Thymus (tissue), 11 donors: Measurements from ENCODE around the gene TMEM243. TPM values are rescaled to one million over a fixed set of nuclear protein-coding genes. Genes with fewer than 3 reads are reported as not detected.

Source experiments
- DNase-seq, 9 donors: peaks; one replicate each; pipeline ENCODE4 v3.0.0-alpha.2; 2013; ENCODE audit warnings: low spot score in 9 of 9, low read depth in 6 of 9, missing footprints in 1 of 9
- H3K27ac ChIP-seq, 2 donors: one replicate each; pipeline ENCODE4 v1.5.1; 2013; ENCODE audit warnings: control low read depth in 1 of 2, low read depth in 1 of 2, low read length in 1 of 2, mild to moderate bottlenecking in 1 of 2, moderate library complexity in 1 of 2
- H3K27me3 ChIP-seq, 2 donors: one replicate each; pipeline ENCODE4 v1.5.1; 2013; ENCODE audit warnings: low read length in 1 of 2; ENCODE audit not compliant: control insufficient read depth in 2 of 2, insufficient read depth in 1 of 2
- H3K36me3 ChIP-seq, 2 donors: one replicate each; pipeline ENCODE4 v1.5.1; 2013; ENCODE audit warnings: low read length in 1 of 2, mild to moderate bottlenecking in 1 of 2, moderate library complexity in 1 of 2; ENCODE audit not compliant: control insufficient read depth in 2 of 2, insufficient read depth in 2 of 2
- H3K4me1 ChIP-seq, 2 donors: one replicate each; pipeline ENCODE4 v1.5.1; 2013; ENCODE audit warnings: low read length in 2 of 2; ENCODE audit not compliant: control insufficient read depth in 2 of 2, insufficient read depth in 2 of 2
- H3K4me3 ChIP-seq, 2 donors: one replicate each; pipeline ENCODE4 v1.5.1; 2013; ENCODE audit warnings: low read length in 2 of 2, control low read depth in 1 of 2, mild to moderate bottlenecking in 1 of 2
- H3K9me3 ChIP-seq, 2 donors: one replicate each; pipeline ENCODE4 v1.5.1; 2013; ENCODE audit warnings: low read length in 1 of 2, mild to moderate bottlenecking in 1 of 2; ENCODE audit not compliant: control insufficient read depth in 2 of 2, insufficient read depth in 1 of 2
- WGBS: extraction: QIAGEN DNeasy Blood & Tissue Kit; methylation state at CpG from one replicate; pipeline ENCODE4 v1.1.7; 2013; 5-methylcytosine and 5-hydroxymethylcytosine counted together
- polyA plus RNA-seq: library from polyadenylated mRNA; stranded (reverse); fragments of 200-250 nt; gene quantifications from one replicate; pipeline ENCODE4 v1.2.3, GENCODE V29; 2013
- total RNA-seq: library from RNA; stranded (reverse); fragments of 120-200 nt; gene quantifications from one replicate; pipeline ENCODE4 v1.2.4, GENCODE V29; 2013
- donor health status: healthy.

The TMEM243 gene
- total and polyA plus RNA-seq, 2 donors, result 52.7 to 89.2 TPM

- 98% methylated on average over 2 of the region's 2 CpGs for WGBS
These were observed 30.6 kb downstream of the TMEM243 start for GRCh38 chr7:87188930-87189329.

GRCh38 chr7:87187120-87187519 lies 32.4 kb downstream of the TMEM243 start:
- no peak for DNase-seq
- peaks cover 39 to 94% of the 10 kb centered on the region in 2 donors for H3K36me3 ChIP-seq
- WGBS, result 97% methylated on average over 2 of the region's 2 CpGs
- no peaks in the 10 kb centered on the region for H3K4me1 ChIP-seq
- H3K27ac ChIP-seq, result no peak overlapping the region
- no peaks in the 10 kb centered on the region for H3K9me3 ChIP-seq
- H3K27me3 ChIP-seq, result no peaks in the 10 kb centered on the region
- H3K4me3 ChIP-seq, result no peak overlapping the region

More at GRCh38 chr7:87188930-87189329, 30.6 kb downstream of the TMEM243 start:
- H3K36me3 ChIP-seq, result peaks cover 41 to 94% of the 10 kb centered on the region in 2 donors
- H3K27ac ChIP-seq, result no peak overlapping the region
- no peak for DNase-seq
- H3K27me3 ChIP-seq, result no peaks in the 10 kb centered on the region
- H3K4me1 ChIP-seq, result no peaks in the 10 kb centered on the region
- no peaks in the 10 kb centered on the region for H3K9me3 ChIP-seq
- H3K4me3 ChIP-seq, result no peak overlapping the region

GRCh38 chr7:87179180-87179579 lies 40.4 kb downstream of the TMEM243 start:
- WGBS, result 98% methylated on average over 3 of the region's 3 CpGs
- H3K4me3 ChIP-seq, result no peak overlapping the region
- no peaks in the 10 kb centered on the region for H3K27me3 ChIP-seq
- DNase-seq, result no peak
- H3K4me1 ChIP-seq, result no peaks in the 10 kb centered on the region
- H3K27ac ChIP-seq, result no peak overlapping the region
- no peaks in the 10 kb centered on the region for H3K9me3 ChIP-seq
- H3K36me3 ChIP-seq, result peaks cover 14 to 77% of the 10 kb centered on the region in 2 donors

GRCh38 chr7:87178320-87178719 lies 41.2 kb downstream of the TMEM243 start:
- H3K27ac ChIP-seq, result no peak overlapping the region
- peaks cover 17 to 77% of the 10 kb centered on the region in 2 donors for H3K36me3 ChIP-seq
- no peak overlapping the region for H3K4me3 ChIP-seq
- no peaks in the 10 kb centered on the region for H3K9me3 ChIP-seq
- H3K4me1 ChIP-seq, result no peaks in the 10 kb centered on the region
- H3K27me3 ChIP-seq, result no peaks in the 10 kb centered on the region
- DNase-seq, result no peak
- WGBS, result 97% methylated on average over 4 of the region's 4 CpGs

- no peak overlapping the region for H3K27ac ChIP-seq
- H3K9me3 ChIP-seq, result no peaks in the 10 kb centered on the region
- H3K4me1 ChIP-seq, result no peaks in the 10 kb centered on the region
- no peak overlapping the region for H3K4me3 ChIP-seq
- H3K27me3 ChIP-seq, result no peaks in the 10 kb centered on the region
- H3K36me3 ChIP-seq, result peaks cover 17 to 88% of the 10 kb centered on the region in 2 donors
- 99% methylated on average over 1 of the region's 1 CpG for WGBS
- DNase-seq, result no peak
These were observed 46.1 kb downstream of the TMEM243 start for GRCh38 chr7:87173471-87173870.

- H3K36me3 ChIP-seq, result peaks cover 22 to 93% of the 10 kb centered on the region in 2 donors
- DNase-seq, result no peak
- H3K4me1 ChIP-seq, result no peaks in the 10 kb centered on the region
- H3K27ac ChIP-seq, result no peak overlapping the region
- no peaks in the 10 kb centered on the region for H3K9me3 ChIP-seq
- H3K27me3 ChIP-seq, result no peaks in the 10 kb centered on the region
- no peak overlapping the region for H3K4me3 ChIP-seq
These were observed 48.1 kb downstream of the TMEM243 start for GRCh38 chr7:87171282-87171934.

GRCh38 chr7:87170828-87171227 lies 48.7 kb downstream of the TMEM243 start:
- H3K4me3 ChIP-seq, result no peak overlapping the region
- H3K27me3 ChIP-seq, result no peaks in the 10 kb centered on the region
- no peaks in the 10 kb centered on the region for H3K9me3 ChIP-seq
- no peak for DNase-seq
- over 99% methylated on average over 3 of the region's 3 CpGs for WGBS
- peaks cover 25 to 93% of the 10 kb centered on the region in 2 donors for H3K36me3 ChIP-seq
- no peak overlapping the region for H3K27ac ChIP-seq
- no peaks in the 10 kb centered on the region for H3K4me1 ChIP-seq

- H3K4me1 ChIP-seq, result no peaks in the 10 kb centered on the region
- peaks cover 11 to 64% of the 10 kb centered on the region in 2 donors for H3K36me3 ChIP-seq
- H3K9me3 ChIP-seq, result no peaks in the 10 kb centered on the region
- WGBS, result 96% methylated on average over 2 of the region's 2 CpGs
- no peak overlapping the region for H3K4me3 ChIP-seq
- no peak for DNase-seq
- no peaks in the 10 kb centered on the region for H3K27me3 ChIP-seq
- no peak overlapping the region for H3K27ac ChIP-seq
These were observed 55.1 kb downstream of the TMEM243 start for GRCh38 chr7:87164433-87164832.

GRCh38 chr7:87159538-87159937 lies 60.0 kb downstream of the TMEM243 start:
- H3K36me3 ChIP-seq, result peaks cover 0 to 18% of the 10 kb centered on the region in 2 donors
- no peaks in the 10 kb centered on the region for H3K27me3 ChIP-seq
- H3K27ac ChIP-seq, result no peak overlapping the region
- H3K4me1 ChIP-seq, result no peaks in the 10 kb centered on the region
- no peaks in the 10 kb centered on the region for H3K9me3 ChIP-seq
- no peak overlapping the region for H3K4me3 ChIP-seq
- 94% methylated on average over 2 of the region's 2 CpGs for WGBS
- DNase-seq, result no peak
